ENCODE data around the gene BAIAP3.
"Not testable (repeated sequence)": the region's sequence is repeated elsewhere in the genome, so short reads cannot be mapped to it uniquely, and the experiment has no call there.

BAIAP3 gene

DNA sequence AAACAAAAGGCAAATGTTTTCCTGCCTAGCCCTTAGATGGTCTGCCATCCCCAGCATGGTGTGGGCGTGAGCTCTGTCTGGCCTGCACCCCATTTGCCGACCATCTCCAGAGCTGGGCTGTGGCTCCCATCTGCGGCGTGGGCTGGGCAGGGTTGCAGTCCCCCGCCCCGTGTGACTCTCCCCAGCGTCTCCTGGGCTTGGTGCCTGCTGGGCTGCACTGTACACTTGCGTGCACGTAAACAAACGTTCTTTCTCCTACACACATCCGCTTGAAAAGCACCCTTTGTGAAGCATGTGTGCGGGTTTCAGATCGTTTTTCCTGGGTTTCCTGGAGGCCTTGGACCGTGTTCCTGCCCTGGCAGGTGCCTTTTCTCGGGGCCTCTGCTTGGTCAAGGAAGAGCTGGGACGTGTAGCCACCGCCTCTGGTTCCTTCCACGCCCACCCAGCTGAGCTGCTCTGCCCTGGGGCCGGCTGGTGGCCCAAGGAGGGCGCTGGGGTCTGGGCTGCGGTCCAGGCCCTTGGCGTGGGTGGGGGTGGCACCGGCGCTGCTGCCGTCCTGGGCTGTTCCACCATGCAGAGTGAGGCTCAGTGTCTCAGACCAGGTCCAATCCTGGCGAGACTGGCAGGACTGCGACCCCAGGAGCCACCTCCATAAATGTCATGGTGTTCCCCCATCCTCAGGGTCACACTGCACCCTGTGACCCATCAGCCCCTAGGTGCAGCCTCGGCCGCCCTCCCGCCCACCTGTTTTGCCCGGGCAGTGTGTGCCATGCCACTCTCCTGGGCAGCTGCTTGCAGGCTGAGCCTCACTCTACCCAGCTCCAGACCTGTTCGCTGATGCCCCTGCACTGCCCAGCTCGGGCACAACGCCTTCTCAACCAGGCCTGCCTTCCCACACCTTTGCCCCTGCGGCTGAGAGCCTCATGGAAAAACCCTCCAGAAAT lies 9.9 kb upstream of the BAIAP3 start:
- peaks cover 52% of the 10 kb centered on the region for H3K36me3 ChIP-seq (ENCODE audit: control insufficient read depth, insufficient read depth, low read length)

DNA sequence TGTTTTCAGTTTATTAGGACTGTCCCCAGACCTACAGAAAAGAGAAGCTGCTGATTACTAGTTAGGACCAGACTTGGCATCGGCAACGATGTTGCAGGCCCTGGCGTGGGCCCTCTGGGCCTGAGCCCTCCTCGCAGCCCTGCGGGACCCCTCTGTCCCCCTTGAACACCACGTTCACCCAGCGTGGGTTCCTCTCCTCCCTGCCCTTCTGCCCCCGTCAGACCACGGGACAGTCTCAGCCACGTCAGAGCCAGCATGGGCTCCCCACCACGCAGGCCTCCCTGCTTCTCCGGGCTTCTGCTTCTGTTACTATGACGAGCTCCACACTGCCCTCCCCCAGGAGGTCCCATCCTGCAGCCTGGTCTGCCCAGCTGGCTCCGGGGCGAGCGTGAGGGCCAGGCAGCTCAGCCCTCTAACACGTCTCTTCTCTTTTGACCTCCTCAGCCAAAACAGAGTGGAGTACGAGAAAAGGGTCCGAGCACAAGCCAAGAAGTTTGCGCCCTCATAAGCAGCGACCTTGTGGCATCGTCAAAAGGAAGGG lies 9.1 kb upstream of the BAIAP3 start:
- peaks cover 47% of the 10 kb centered on the region for H3K36me3 ChIP-seq (ENCODE audit: control insufficient read depth, insufficient read depth, low read length)
- H3K4me1 ChIP-seq (ENCODE audit: control insufficient read depth, insufficient read depth, low read length): no peaks in the 10 kb centered on the region
- H3K9ac ChIP-seq (ENCODE audit: low read depth, low read length): no peak overlapping the region

More for the DNA sequence above, 9.9 kb upstream of the BAIAP3 start:
- Histone ChIP-seq H3K9ac (ENCODE audit: low read depth, low read length) (no peak overlapping the region), H3K4me3 (ENCODE audit: low read depth, low read length) (no peak overlapping the region), H3K9me3 (ENCODE audit: control insufficient read depth, insufficient read depth, low read length) (no peaks in the 10 kb centered on the region), H3K4me1 (ENCODE audit: control insufficient read depth, insufficient read depth, low read length) (no peaks in the 10 kb centered on the region), H3K27me3 (ENCODE audit: control insufficient read depth, insufficient read depth, low read length) (no peaks in the 10 kb centered on the region)

DNA sequence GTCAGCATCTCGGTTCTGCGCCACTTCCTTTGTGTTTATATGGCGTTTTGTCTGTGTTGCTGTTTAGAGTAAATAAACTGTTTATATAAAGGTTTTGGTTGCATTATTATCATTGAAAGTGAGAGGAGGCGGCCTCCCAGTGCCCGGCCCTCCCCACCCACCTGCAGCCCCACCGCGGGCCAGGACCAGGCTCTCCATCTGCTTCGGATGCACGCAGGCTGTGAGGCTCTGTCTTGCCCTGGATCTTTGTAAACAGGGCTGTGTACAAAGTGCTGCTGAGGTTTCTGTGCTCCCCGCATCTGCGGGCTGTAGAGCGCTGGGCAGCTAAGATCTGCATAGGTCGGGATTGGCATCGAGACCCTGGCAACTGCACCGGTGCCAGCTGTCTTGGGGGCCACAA lies 8.2 kb upstream of the BAIAP3 start:
- peaks cover 38% of the 10 kb centered on the region for H3K36me3 ChIP-seq (ENCODE audit: control insufficient read depth, insufficient read depth, low read length)

More for the DNA sequence above, 9.1 kb upstream of the BAIAP3 start:
- Histone ChIP-seq H3K9me3 (ENCODE audit: control insufficient read depth, insufficient read depth, low read length) (no peaks in the 10 kb centered on the region), H3K4me3 (ENCODE audit: low read depth, low read length) (no peak overlapping the region), H3K27me3 (ENCODE audit: control insufficient read depth, insufficient read depth, low read length) (no peaks in the 10 kb centered on the region)

DNA sequence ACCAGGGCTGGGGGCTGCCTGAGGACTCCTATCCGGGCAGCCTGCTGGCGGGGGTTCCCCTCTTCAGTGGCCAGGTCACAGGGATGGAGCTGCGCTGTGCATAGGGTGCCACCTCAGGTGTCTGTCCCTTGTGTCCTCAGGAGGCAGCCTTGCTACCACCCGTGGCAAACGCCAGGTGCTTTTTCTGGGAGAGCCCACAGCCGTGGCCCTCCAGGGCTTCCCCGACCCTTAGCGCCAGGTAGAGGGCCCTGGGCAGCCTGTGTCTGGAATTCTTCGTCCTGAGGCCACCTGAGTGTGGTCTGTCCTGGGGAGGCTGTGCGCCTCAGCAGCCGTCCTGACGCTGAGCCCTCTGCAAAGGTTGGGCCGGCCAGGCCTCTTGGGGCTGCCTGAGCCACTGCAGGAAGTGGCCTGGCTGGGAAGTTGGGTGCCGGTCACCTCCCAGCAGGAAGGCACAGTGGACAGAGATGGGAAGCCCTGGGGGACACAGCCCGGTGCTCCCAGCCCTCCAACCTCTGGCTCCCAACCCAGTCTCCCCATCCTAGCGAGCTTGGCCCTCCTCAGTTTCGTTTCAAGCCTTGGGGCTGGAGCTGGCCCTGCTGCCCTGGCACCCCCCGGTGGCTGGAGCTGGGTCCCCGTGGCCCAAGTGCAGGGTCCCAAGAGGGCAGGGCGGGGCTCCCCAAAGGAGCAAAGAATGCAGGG lies 7.6 kb upstream of the BAIAP3 start:
- Histone ChIP-seq H3K27me3 (ENCODE audit: control insufficient read depth, insufficient read depth, low read length) (no peaks in the 10 kb centered on the region), H3K4me1 (ENCODE audit: control insufficient read depth, insufficient read depth, low read length) (no peaks in the 10 kb centered on the region), H3K9ac (ENCODE audit: low read depth, low read length) (no peak overlapping the region), H3K4me3 (ENCODE audit: low read depth, low read length) (no peak overlapping the region), H3K9me3 (ENCODE audit: control insufficient read depth, insufficient read depth, low read length) (no peaks in the 10 kb centered on the region), H3K36me3 (ENCODE audit: control insufficient read depth, insufficient read depth, low read length) (peaks cover 33% of the 10 kb centered on the region)

More for the DNA sequence above, 8.2 kb upstream of the BAIAP3 start:
- Histone ChIP-seq H3K27me3 (ENCODE audit: control insufficient read depth, insufficient read depth, low read length) (no peaks in the 10 kb centered on the region), H3K4me1 (ENCODE audit: control insufficient read depth, insufficient read depth, low read length) (no peaks in the 10 kb centered on the region), H3K9me3 (ENCODE audit: control insufficient read depth, insufficient read depth, low read length) (no peaks in the 10 kb centered on the region), H3K9ac (ENCODE audit: low read depth, low read length) (no peak overlapping the region), H3K4me3 (ENCODE audit: low read depth, low read length) (no peak overlapping the region)

DNA sequence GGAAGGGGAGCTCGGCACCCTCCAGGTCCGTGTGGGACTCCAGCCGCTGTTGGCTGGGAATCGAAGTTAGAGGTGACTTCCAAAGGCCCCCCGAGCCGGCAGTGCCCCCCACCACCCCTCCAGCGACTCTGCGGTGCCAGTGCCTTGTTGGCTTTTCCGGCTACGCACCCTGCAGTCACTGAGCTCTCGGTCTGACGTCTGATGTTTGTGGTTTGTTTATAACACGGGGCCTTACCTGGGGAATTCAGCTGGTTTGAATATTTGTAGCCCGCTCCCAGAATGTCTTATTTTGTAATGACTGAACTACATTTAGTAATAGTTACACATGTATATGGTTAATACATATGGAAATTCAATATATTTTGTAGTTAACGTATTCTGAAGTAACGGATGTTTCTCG lies 7.1 kb upstream of the BAIAP3 start:
- Histone ChIP-seq H3K27me3 (ENCODE audit: control insufficient read depth, insufficient read depth, low read length) (no peaks in the 10 kb centered on the region), H3K4me1 (ENCODE audit: control insufficient read depth, insufficient read depth, low read length) (no peaks in the 10 kb centered on the region), H3K9me3 (ENCODE audit: control insufficient read depth, insufficient read depth, low read length) (no peaks in the 10 kb centered on the region), H3K4me3 (ENCODE audit: low read depth, low read length) (no peak overlapping the region), H3K36me3 (ENCODE audit: control insufficient read depth, insufficient read depth, low read length) (peaks cover 27% of the 10 kb centered on the region), H3K9ac (ENCODE audit: low read depth, low read length) (no peak overlapping the region)

DNA sequence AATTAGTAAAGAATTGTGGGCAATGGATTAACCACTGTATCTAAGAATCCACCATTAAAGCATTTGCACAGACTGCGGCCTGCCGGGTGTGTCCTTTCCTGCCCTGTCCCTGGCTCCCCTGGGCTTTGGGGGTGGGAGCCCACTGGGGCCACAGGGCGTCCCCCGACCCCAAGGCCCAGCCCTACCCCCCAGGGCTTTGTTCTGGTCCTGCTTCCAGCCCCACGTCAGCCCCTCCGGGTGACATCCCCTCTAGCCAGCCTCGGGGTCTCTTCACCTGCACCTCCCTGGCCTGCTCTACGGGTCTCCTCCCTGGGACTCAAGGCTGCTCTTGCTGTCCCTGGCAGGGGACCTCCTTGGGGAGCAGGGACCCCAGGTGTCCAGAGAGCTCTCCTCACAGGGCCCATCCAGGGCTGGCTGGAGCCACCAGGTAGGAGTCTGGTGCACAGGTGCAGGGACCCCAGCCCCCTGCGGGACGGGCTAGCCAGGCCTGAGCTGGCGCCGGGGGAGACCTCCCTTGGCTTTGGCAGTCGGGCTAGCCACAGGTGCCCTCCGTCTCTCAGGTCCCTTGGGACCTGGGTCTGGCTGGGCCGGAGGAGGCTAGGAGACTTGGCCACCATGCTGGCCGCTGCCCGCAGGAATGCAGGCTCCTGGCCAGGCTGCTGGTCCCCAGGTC lies 6.4 kb upstream of the BAIAP3 start:
- H3K9me3 ChIP-seq (ENCODE audit: control insufficient read depth, insufficient read depth, low read length): no peaks in the 10 kb centered on the region
- no peaks in the 10 kb centered on the region for H3K4me1 ChIP-seq (ENCODE audit: control insufficient read depth, insufficient read depth, low read length)
- no peak overlapping the region for H3K4me3 ChIP-seq (ENCODE audit: low read depth, low read length)
- no peak overlapping the region for H3K9ac ChIP-seq (ENCODE audit: low read depth, low read length)
- peaks cover under 1% of the 10 kb centered on the region for H3K27me3 ChIP-seq (ENCODE audit: control insufficient read depth, insufficient read depth, low read length)
- peaks cover 22% of the 10 kb centered on the region for H3K36me3 ChIP-seq (ENCODE audit: control insufficient read depth, insufficient read depth, low read length)

DNA sequence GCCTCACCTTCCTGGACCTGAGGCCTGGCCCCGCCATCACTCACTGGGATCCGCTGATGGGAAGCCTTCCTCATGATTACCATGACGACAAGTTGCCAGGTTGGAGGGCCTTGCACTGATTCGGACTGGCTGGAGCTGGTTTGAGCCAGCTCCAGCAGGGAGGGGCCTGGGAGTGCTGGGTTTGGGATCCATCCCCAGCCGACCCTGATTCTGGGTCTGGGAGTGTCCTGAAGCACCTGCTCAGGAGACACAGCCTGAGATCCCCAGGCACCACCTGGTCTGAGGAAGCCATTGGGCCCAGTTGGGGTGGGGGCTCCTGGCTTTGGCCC lies 5.9 kb upstream of the BAIAP3 start:
- peaks cover 6% of the 10 kb centered on the region for H3K27me3 ChIP-seq (ENCODE audit: control insufficient read depth, insufficient read depth, low read length)
- no peaks in the 10 kb centered on the region for H3K9me3 ChIP-seq (ENCODE audit: control insufficient read depth, insufficient read depth, low read length)
- H3K36me3 ChIP-seq (ENCODE audit: control insufficient read depth, insufficient read depth, low read length): peaks cover 18% of the 10 kb centered on the region
- H3K4me3 ChIP-seq (ENCODE audit: low read depth, low read length): no peak overlapping the region
- no peaks in the 10 kb centered on the region for H3K4me1 ChIP-seq (ENCODE audit: control insufficient read depth, insufficient read depth, low read length)
- no peak overlapping the region for H3K9ac ChIP-seq (ENCODE audit: low read depth, low read length)

DNA sequence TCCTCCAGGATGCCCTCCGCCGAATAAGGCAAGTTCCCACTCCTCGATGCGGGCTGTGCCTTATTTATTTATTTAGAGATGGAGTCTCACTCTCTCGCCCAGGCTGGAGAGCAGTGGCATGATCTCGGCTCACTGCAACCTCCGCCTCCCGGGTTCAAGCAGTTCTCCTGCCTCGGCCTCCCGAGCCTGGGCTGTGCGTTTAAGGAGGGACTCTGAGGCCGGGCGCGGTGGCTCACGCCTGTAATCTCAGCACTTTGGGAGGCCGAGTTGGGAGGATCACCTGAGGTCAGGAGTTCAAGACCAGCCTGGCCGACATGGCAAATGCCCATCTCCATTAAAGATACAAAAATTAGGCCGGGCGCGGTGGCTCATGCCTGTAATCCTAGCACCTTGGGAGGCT lies 5.3 kb upstream of the BAIAP3 start:
- peaks cover 17% of the 10 kb centered on the region for H3K36me3 ChIP-seq (ENCODE audit: control insufficient read depth, insufficient read depth, low read length)
- not testable (repeated sequence) for H3K4me1 ChIP-seq (ENCODE audit: control insufficient read depth, insufficient read depth, low read length); H3K9me3 ChIP-seq (ENCODE audit: control insufficient read depth, insufficient read depth, low read length); H3K4me3 ChIP-seq (ENCODE audit: low read depth, low read length); H3K9ac ChIP-seq (ENCODE audit: low read depth, low read length); H3K27me3 ChIP-seq (ENCODE audit: control insufficient read depth, insufficient read depth, low read length)

DNA sequence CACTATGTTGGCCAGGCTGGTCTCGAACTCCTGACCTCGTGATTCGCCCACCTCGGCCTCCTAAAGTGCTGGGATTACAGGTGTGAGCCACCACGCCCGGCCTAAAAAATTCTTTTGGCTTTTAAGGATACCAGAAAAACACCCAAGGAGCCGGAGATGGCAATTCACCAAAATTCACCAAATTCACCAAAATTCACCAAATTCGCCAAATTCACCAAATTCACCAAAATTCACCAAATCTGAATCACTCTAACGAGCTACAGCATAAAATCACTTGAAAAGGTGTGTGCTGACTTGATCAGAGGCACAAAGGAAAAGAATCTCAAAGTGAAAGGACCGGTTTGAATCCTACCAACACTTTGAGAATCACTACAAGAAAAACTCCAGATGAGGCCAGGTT lies 4.5 kb upstream of the BAIAP3 start:
- not testable (repeated sequence) for H3K4me3 ChIP-seq (ENCODE audit: low read depth, low read length); H3K9me3 ChIP-seq (ENCODE audit: control insufficient read depth, insufficient read depth, low read length); H3K36me3 ChIP-seq (ENCODE audit: control insufficient read depth, insufficient read depth, low read length); H3K9ac ChIP-seq (ENCODE audit: low read depth, low read length); H3K4me1 ChIP-seq (ENCODE audit: control insufficient read depth, insufficient read depth, low read length)
- peaks cover 12% of the 10 kb centered on the region for H3K27me3 ChIP-seq (ENCODE audit: control insufficient read depth, insufficient read depth, low read length)

DNA sequence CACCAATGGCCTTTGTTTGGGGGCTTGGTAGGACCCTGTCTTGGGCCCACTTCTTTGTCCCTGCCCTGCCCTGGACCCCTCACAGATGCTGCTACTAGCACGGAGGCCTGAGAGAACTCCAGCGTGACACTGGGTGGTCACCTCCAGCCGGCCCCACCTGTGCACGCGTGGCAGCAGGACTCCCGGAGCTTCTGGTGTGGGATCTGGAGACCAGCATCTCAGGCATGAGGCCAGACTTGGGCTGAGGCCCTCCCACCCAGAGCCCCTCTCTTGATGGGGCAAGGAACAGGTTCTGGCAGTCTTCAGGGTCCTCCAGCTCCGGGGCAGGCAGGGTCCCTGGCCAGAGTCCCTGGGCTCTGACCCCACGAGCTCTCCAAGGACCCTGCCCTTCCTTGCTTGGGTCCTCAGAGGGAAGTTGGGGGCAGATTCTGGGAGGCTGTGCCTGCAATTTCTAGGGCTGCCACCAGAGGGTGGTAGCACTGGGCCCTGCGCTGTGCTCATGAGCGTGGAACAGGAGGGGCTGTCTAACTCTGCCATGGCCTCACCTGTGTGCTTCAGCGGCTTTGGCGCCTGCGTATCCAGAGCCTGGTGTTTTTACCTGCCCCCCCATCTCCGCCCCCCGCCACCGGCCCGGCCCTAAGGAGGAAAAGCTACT lies 3.1 kb upstream of the BAIAP3 start:
- peaks cover 25% of the 10 kb centered on the region for H3K27me3 ChIP-seq (ENCODE audit: control insufficient read depth, insufficient read depth, low read length)
- no peaks in the 10 kb centered on the region for H3K9me3 ChIP-seq (ENCODE audit: control insufficient read depth, insufficient read depth, low read length)
- H3K9ac ChIP-seq (ENCODE audit: low read depth, low read length): no peak overlapping the region
- no peak overlapping the region for H3K4me3 ChIP-seq (ENCODE audit: low read depth, low read length)
- no peaks in the 10 kb centered on the region for H3K4me1 ChIP-seq (ENCODE audit: control insufficient read depth, insufficient read depth, low read length)
- H3K36me3 ChIP-seq (ENCODE audit: control insufficient read depth, insufficient read depth, low read length): peaks cover under 1% of the 10 kb centered on the region

DNA sequence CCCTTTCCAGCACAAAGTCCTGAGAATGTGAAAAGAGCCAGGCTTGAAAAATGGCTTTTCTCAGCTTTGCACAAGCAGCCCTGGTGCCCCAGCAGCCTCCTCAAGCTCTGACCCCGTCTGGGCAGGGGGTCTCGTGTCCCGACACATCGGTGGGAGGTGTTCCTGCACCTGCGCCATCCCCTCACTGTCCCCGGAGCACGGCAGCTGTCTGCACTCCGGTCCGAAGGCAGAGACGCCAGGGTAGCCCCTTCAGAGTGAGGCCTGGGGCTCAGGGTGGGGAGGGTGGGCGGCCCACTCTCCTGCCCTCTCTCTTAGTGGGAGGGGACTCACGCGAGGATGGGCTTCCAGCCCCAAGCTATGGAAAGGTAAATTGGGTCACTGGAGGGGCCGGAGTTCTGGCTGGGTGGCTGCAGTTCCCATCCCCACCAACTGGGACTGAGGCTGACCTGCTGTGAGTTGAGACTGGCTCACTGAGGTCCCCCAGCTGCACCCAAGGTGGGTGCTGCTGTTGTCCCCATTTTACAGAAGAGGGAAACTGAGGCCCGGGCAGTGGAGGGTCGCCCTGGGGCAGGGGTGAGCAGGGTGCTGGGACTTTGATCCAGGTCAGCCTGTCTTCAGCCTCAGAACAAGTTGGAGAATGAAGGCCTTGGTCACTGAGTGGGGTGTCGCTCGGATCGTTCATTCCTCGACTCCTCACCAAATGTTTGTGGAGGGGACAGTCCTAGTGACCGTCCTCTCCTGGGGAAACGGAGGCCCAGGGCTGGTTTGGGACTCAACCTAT lies 2.3 kb upstream of the BAIAP3 start:
- H3K9me3 ChIP-seq (ENCODE audit: control insufficient read depth, insufficient read depth, low read length): no peaks in the 10 kb centered on the region
- peak overlapping the region; percentile 49 for H3K4me3 ChIP-seq (ENCODE audit: low read depth, low read length)
- H3K36me3 ChIP-seq (ENCODE audit: control insufficient read depth, insufficient read depth, low read length): no peaks in the 10 kb centered on the region
- H3K4me1 ChIP-seq (ENCODE audit: control insufficient read depth, insufficient read depth, low read length): no peaks in the 10 kb centered on the region
- H3K27me3 ChIP-seq (ENCODE audit: control insufficient read depth, insufficient read depth, low read length): peaks cover 32% of the 10 kb centered on the region
- no peak overlapping the region for H3K9ac ChIP-seq (ENCODE audit: low read depth, low read length)
